ENCODE results near the gene CCDC91.

- TF ChIP-seq CTCF (IDR thresholded peaks at IDR 0.05) (no peak), POLR2A (IDR thresholded peaks at IDR 0.05) (no peak)
Observed at GRCh38 chr12:28290262-28290661, 100.0 kb downstream of the CCDC91 start.
